Brain pericyte (primary cell): Measurements from ENCODE around the gene TOP3B.
"Not testable (repeated sequence)": the region's sequence is repeated elsewhere in the genome, so short reads cannot be mapped to it uniquely, and the experiment has no call there.

ENCODE experiments used
- DNase-seq: peaks from one replicate; pipeline ENCODE4 v3.0.0-alpha.2; 2012; ENCODE audit warnings: low read depth, low spot score

The TOP3B gene

GRCh38 chr22:21923163-21923561 is 59.4 kb downstream of the TOP3B start:
- DNase-seq = no peak

- no peak for DNase-seq
Observed at GRCh38 chr22:21922370-21923162, 60.0 kb downstream of the TOP3B start.

GRCh38 chr22:21921729-21922128 is 60.9 kb downstream of the TOP3B start:
- DNase-seq = no peak

DNA sequence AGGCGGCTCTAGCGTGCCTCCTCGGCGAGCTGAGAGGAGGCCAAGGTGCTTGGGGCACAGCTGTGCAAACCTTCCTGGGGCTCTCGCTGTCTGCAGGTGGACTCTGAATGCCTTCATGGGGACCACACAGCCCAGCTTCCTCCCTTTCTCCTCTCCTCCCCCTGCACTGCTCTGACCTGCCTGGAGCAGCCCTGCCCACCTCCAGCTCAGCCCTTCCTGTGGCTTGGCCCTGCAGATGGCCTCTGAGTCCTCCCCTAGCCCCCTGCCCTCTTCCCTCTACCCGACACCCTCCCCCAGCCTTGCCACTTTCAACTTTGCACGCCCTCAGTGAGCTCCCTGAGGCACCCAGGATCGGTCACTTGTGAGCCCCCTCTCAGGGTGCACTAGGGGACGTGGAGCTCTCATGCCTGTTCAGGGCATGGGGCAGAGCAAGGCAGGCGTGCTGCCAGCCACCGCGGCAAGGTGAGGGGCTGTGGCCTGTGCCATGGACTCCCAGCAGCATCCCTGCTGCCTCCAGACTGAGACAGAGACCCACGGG is 61.3 kb downstream of the TOP3B start:
- no peak for DNase-seq

DNA sequence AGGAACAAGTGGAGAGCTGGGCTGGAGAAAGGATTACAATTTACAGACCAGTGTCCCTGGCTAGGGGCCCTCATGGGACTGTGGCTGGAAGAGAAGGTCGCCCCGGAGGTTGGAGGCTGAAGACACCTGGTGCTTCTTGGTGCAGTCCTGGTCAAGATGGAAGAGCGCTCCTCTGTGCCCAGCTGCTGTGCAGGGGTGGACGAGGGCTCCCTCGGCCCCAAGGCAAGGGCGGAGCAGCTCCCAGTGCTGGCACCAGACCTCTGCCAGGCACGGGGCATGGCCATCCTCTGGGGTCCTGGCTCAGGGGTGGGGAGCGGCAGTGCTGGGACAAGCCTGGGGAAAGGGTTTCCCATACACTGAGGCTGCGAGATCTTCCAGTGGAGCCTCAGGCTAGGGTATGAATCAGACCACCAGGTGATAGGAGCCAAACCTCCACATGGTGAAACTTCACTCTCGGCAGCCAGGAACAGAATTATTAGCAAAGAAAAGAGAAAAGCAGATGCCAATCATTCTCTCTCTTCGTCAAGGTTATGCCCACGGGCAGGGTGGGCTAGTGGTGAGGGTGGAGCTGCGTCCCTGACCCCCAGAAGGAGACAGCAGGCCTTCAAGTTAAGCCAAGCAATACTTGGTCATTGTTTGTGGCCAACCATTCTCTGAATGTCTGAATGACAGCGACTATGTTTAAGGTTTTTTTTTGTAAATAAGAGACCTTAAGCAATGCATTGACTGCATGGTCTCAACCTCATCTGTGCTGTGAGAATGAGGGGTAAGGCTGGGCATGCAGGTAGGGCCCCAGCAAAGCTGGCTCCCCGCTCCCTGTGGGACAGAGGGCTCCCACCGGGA is 62.0 kb downstream of the TOP3B start:
- no peak for DNase-seq

DNA sequence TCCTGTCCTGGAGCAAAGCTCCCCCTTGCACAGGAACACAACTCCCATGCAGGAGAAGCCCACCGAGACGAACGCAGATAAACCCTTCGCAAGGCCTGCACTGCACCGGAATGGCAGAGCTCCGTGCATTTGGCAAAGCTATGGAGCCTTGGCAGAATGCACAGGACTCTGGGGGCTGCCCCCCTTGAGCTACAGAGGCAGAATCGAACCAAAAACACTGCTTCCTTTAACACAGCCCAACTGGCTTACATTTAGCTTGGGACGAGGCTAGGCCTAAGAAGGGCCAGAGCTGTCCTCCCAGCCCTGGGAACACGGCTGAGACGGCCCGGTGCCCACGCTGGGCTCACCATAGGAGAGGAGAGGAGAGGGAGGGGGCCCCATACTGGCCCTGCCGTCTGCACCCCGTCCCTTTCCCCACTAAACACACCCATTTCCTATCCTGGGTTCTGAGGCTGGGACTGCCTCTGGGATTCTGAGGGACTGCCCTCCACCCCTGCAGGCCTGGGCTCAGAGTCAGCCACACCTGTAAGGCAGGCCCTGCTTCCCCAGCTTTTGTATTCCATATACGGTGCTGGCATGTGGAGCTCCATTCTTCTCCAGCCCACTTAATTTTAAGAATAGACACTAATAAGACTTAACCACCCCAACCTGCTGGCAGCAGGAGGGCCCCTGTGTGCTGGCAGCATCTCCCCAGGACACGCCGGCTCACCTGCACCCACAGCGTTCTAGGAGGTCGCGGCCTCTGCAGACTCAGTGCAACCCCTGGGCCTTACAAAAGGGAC is 62.9 kb downstream of the TOP3B start:
- no peak for DNase-seq

- no peak for DNase-seq
Observed at GRCh38 chr22:21918466-21919185, 64.0 kb downstream of the TOP3B start.

- no peak for DNase-seq
Observed at GRCh38 chr22:21917959-21918261, 64.7 kb downstream of the TOP3B start.

DNA sequence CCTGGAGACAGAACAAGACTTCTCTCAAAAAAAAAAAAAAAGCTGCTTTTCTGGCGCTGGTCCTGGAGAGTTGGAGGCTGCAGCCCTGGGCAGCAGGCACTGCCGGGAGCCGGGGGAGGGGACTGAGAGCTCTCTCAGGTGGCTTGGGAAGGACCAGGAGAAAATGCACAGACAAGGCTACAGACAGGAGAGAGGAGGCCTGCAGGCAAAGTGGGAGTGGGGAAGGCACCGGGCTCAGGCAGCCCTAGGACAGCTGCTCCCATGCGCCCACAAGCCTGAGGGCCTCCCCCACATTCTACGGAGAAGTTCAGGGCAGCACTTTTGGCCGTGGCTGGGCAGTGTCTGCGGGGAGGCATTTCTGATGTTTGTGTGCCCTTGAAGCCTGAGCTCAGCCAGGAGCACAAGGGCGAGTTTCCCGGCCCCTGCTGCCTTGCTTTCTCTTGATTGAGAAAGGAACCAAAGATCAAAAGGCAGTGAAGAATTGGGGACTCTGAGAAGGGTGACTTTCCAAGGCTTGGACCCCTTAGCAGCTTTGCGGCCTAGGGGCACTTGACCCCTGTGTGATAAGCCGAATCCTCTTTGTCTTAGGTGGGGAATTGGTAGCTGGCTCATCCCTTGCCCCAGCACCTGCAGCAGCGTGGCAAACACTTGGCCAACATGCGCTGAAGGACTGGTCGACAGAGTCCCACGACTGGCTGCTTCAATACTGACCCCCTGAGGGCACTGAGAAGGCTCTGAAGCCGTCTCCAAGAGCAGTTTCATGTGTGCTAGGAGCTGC is 65.2 kb downstream of the TOP3B start:
- DNase-seq = no peak

GRCh38 chr22:21916309-21916918 is 66.2 kb downstream of the TOP3B start:
- no peak for DNase-seq

DNA sequence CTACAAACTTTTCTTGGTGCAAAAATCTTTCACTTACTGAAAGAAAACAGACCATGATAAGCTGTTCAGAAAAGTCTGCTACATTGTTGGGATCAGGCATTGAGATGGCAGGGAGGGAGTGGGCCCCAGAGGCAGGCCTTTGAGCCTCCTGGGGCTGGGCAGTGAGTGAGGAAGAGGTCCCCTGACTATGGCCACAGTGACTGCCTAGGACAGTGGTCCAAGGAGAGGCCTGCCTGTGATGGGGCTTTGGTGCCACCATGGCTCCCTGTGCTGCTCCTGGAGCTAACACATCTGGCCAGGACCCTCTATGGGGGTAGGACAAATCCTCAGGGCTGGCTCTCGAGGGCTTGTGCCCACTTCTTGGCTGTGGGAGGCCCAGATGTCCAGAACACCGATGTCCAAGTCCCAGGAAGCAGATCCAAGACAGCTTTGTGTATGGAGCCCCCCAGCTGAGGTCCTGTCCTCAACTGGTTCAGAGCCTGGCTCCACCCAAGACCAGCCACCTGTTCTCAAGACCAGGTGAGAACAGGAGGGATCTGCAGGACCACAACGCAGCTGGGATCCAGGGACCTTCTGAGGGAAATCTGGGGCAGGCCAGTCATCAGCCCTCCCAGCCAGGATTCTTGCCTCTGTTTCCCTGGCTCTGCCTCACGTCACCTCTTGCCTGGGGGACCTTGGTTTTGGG is 66.8 kb downstream of the TOP3B start:
- DNase-seq = no peak

- not testable (repeated sequence) for DNase-seq
Observed at GRCh38 chr22:21914033-21914642, 68.4 kb downstream of the TOP3B start.

- not testable (repeated sequence) for DNase-seq
Observed at GRCh38 chr22:21910367-21910766, 72.2 kb downstream of the TOP3B start.

GRCh38 chr22:21909871-21910270 is 72.7 kb downstream of the TOP3B start:
- DNase-seq = no peak

DNA sequence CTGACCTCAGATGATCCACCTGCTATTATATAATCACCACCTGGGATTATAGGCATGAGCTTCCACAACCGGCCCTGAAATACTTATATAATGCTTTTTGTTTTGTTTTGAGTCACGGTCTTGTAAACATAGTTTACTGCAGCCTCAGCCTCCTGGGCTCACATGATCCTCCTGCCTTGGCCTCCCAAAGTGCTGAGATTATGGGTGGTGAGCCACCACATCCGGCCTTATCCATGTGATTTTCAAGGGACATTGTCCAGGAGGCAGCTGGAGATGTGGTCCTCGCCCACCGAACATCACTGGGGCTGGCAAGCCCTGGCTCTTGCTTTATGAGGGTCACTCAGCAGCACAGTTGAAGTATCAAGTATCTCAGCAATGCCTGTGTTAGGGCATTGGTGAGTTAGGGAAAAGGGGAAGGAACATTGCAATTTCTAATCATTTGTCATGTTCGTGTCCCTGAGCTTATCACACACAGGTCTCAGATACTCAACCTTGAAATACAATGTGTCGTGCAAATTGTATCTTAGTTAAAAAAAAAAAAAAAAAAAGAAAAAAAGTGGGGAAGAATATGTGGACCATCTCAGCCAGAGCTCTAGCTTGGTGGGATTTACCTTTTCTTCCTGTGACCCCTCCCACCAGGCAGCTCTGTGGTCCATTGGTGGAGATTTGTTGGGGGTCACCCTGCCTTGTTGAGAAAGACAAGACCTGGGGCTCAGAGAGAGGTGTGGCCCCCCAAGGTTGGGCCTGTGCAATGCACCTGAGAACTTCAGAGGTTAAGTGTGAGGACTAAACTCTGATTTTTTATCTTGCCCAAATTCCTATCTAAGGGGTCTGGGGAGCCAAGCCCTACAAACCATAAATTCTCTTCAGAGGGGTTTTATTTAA is 74.7 kb downstream of the TOP3B start:
- DNase-seq = no peak
